SK-N-SH (cell line): Measurements from ENCODE around the gene GUCD1. TPM values are rescaled to one million over a fixed set of nuclear protein-coding genes. Genes with fewer than 3 reads are reported as not detected.

ENCODE experiments used
- CTCF ChIA-PET: fragments of 300-600, 350-600 bp; formaldehyde crosslinking; extraction: SDS; loops from one replicate; lab custom pipeline; 2021; lab: Yijun Ruan, JAX
- POLR2A ChIA-PET: fragments of 350-600 bp; sonication (Branson Sonifier 250); formaldehyde crosslinking; extraction: SDS; loops from one replicate; lab custom pipeline; 2020; ENCODE audit warnings: antibody characterized with exemption, inconsistent platforms; lab: Yijun Ruan, JAX
- DNase-seq: peaks from one replicate; pipeline ENCODE4 v3.0.0; 2012
- H2AFZ ChIP-seq: fragments of 200-600 bp; sonication (generic); 2 replicates; pipeline ENCODE4 v1.8.1; 2016; ENCODE audit warnings: antibody characterized with exemption, mild to moderate bottlenecking, low read depth
- H3F3A ChIP-seq: fragments of 200-600 bp; sonication (generic); replicated peaks from 2 replicates; pipeline ENCODE3; 2016; ENCODE audit warnings: antibody characterized with exemption, mild to moderate bottlenecking; ENCODE audit not compliant: insufficient read depth
- H3K27ac ChIP-seq, 2 experiments: fragments of 200-500 bp in 1 of 2; fragments of 200-600 bp in 1 of 2; sonication (Bioruptor generic) in 1 of 2; sonication (generic), shearing (Covaris generic) in 1 of 2; 2 replicates each; pipeline versions ENCODE4 v1.5.1 to v1.6.1; 2014 to 2016; ENCODE audit warnings: low read depth in 2 of 2, inconsistent platforms in 1 of 2, low read length in 1 of 2, mild to moderate bottlenecking in 1 of 2, mixed read lengths in 1 of 2
- H3K27me3 ChIP-seq: fragments of 200-600 bp; sonication (generic), shearing (Covaris generic); 2 replicates; pipeline ENCODE4 v1.6.1; 2016; ENCODE audit warnings: mixed run types; ENCODE audit not compliant: insufficient read depth
- H3K36me3 ChIP-seq, 2 experiments: fragments of 200-500 bp in 1 of 2; fragments of 200-600 bp in 1 of 2; sonication (Bioruptor generic) in 1 of 2; sonication (generic) in 1 of 2; replicated peaks in 1 of 2; 2 replicates each; pipeline versions ENCODE3 to v1.5.1; 2014 to 2016; ENCODE audit warnings: low read length in 1 of 2, mild to moderate bottlenecking in 1 of 2; ENCODE audit not compliant: insufficient read depth in 2 of 2, control insufficient read depth in 1 of 2
- H3K4me1 ChIP-seq, 2 experiments: fragments of 200-500 bp in 1 of 2; fragments of 200-600 bp in 1 of 2; sonication (Bioruptor generic) in 1 of 2; sonication (generic), shearing (Covaris generic) in 1 of 2; 2 replicates each; pipeline versions ENCODE4 v1.5.1 to v1.6.1; 2014 to 2016; ENCODE audit warnings: low read depth in 1 of 2, low read length in 1 of 2, mixed run types in 1 of 2; ENCODE audit not compliant: insufficient read depth in 2 of 2, control insufficient read depth in 1 of 2
- H3K4me2 ChIP-seq: fragments of 200-600 bp; sonication (generic), shearing (Covaris generic); 2 replicates; pipeline ENCODE4 v1.6.1; 2017; ENCODE audit warnings: mixed run types
- H3K4me3 ChIP-seq, 2 experiments: fragments of 200-500 bp in 1 of 2; fragments of 200-600 bp in 1 of 2; sonication (Bioruptor generic) in 1 of 2; sonication (generic), shearing (Covaris generic) in 1 of 2; 2 replicates each; pipeline versions ENCODE4 v1.5.1 to v1.8.1; 2014 to 2016; ENCODE audit warnings: low read depth in 2 of 2, inconsistent platforms in 1 of 2, low read length in 1 of 2, mild to moderate bottlenecking in 1 of 2, mixed read lengths in 1 of 2, moderate library complexity in 1 of 2
- H3K79me2 ChIP-seq: fragments of 200-600 bp; sonication (generic); 2 replicates; pipeline ENCODE4 v1.8.1; 2017; ENCODE audit warnings: mild to moderate bottlenecking; ENCODE audit not compliant: insufficient read depth
- H3K9ac ChIP-seq: fragments of 200-600 bp; sonication (generic); 2 replicates; pipeline ENCODE4 v1.6.1; 2017; ENCODE audit warnings: mixed run types
- H3K9me2 ChIP-seq: fragments of 200-600 bp; sonication (generic); 2 replicates; pipeline ENCODE4 v1.6.1; 2017; ENCODE audit warnings: mixed run types
- H3K9me3 ChIP-seq: fragments of 200-600 bp; sonication (generic); 2 replicates; pipeline ENCODE4 v1.6.1; 2017; ENCODE audit warnings: mixed run types, mild to moderate bottlenecking, moderate library complexity
- H4K20me1 ChIP-seq: fragments of 200-600 bp; sonication (generic); 2 replicates; pipeline ENCODE4 v1.6.1; 2017; ENCODE audit warnings: mild to moderate bottlenecking, mixed run types; ENCODE audit not compliant: insufficient read depth
- CTCF ChIP-seq: fragments of 200-600 bp; sonication (generic); IDR thresholded peaks from 2 replicates; pipeline ENCODE4 v1.6.1; 2017; ENCODE audit warnings: antibody characterized with exemption, mild to moderate bottlenecking, moderate library complexity
- EP300 ChIP-seq, 2 experiments: IDR thresholded peaks; 2 replicates each; pipeline versions ENCODE4 v1.4.0 to v1.6.1; 2012; ENCODE audit warnings: borderline replicate concordance in 1 of 2, low read depth in 1 of 2, low read length in 1 of 2
- FOSL2 ChIP-seq: IDR thresholded peaks from 2 replicates; pipeline ENCODE4 v1.4.0; 2012; ENCODE audit warnings: low read depth, mild to moderate bottlenecking, moderate library complexity, borderline replicate concordance
- FOXM1 ChIP-seq: IDR thresholded peaks from 2 replicates; pipeline ENCODE4 v1.4.0; 2012; ENCODE audit warnings: low read depth, mild to moderate bottlenecking
- GATA2 ChIP-seq: sonication (generic); formaldehyde crosslinking; IDR thresholded peaks from 2 replicates; pipeline ENCODE4 v1.5.0; 2020; ENCODE audit warnings: mild to moderate bottlenecking, missing genetic modification reagents
- MXI1 ChIP-seq: IDR thresholded peaks from 2 replicates; pipeline ENCODE4 v1.6.1; 2012; ENCODE audit warnings: mild to moderate bottlenecking, low read depth, low read length, improper control_type of control experiment
- NRF1 ChIP-seq: IDR thresholded peaks from 2 replicates; pipeline ENCODE4 v1.6.1; 2012; ENCODE audit warnings: low read depth, mild to moderate bottlenecking, low read length
- REST ChIP-seq: IDR thresholded peaks from 2 replicates; pipeline ENCODE4 v1.6.1; 2012; ENCODE audit warnings: mild to moderate bottlenecking, low read depth, low read length, moderate library complexity
- RFX5 ChIP-seq: IDR thresholded peaks from 2 replicates; pipeline ENCODE4 v1.6.1; 2012; ENCODE audit warnings: mild to moderate bottlenecking, improper control_type of control experiment, low read length
- SMC3 ChIP-seq: IDR thresholded peaks from 2 replicates; pipeline ENCODE4 v1.6.1; 2012; ENCODE audit warnings: low read depth, low read length, improper control_type of control experiment
- TEAD4 ChIP-seq: IDR thresholded peaks from 2 replicates; pipeline ENCODE4 v1.4.0; 2012; ENCODE audit warnings: mild to moderate bottlenecking, borderline replicate concordance; ENCODE audit not compliant: insufficient read depth
- USF2 ChIP-seq: fragments of 150-350 bp; IDR thresholded peaks from 2 replicates; pipeline ENCODE4 v1.6.1; 2017; ENCODE audit warnings: antibody characterized with exemption, low read length, low read depth, borderline replicate concordance
- YY1 ChIP-seq: IDR thresholded peaks from 2 replicates; pipeline ENCODE4 v1.4.0; 2012; ENCODE audit warnings: low read depth, mild to moderate bottlenecking
- WGBS: methylation state at CpG from one replicate; pipeline ENCODE4 v1.1.6; 2017; ENCODE audit warnings: low lambda C conversion rate; 5-methylcytosine and 5-hydroxymethylcytosine counted together
- polyA plus RNA-seq, 3 experiments: library from polyadenylated mRNA; depleted of rRNA; stranded (reverse); fragments of >200 nt; gene quantifications; 2 replicates each; pipeline ENCODE4 v1.2.3, GENCODE V29; 2012
- TF ChIP-seq, protein P1 (sequence below): IDR thresholded peaks from 2 replicates; pipeline ENCODE4 v1.4.0; 2012; ENCODE audit warnings: low read depth, borderline replicate concordance
- TF ChIP-seq, protein P2 (sequence below): IDR thresholded peaks from 2 replicates; pipeline ENCODE4 v1.4.0; 2012; ENCODE audit warnings: low read depth, borderline replicate concordance

Gene GUCD1
- polyA plus RNA-seq, 1 of the 3 experiments (the other 2 are of a cell fraction), result 71.0 TPM

- TF ChIP-seq CTCF (no peak), GATA2 (CRISPR knock-in tag) (no peak), SMC3 (no peak)
Observed at GRCh38 chr22:24536089-24536488, 18.8 kb downstream of the GUCD1 start (continued).

DNA sequence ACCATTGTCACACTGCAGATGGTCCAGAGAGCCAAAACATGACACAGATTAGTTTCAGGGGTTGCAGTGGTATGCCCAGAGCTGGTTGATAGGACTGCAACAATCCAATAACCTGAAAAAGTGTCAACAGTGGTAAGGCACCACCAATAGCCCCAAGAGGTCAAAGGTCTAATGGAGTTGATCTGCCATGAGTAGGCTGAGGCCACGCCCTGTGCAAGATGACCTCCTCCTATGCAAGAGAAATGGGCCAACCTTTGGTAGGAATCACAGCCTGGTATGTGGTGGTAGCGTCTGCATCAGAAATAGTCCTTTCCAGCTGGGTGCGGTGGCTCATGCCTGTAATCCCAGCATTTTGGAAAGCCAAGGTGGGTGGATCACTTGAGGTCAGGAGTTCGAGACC, 19.6 kb downstream of the GUCD1 start:
- POLR2A ChIA-PET, result no interaction called here
- H3K4me3 ChIP-seq, result no peak overlapping the region
- no peaks in the 10 kb centered on the region for H4K20me1 ChIP-seq
- TF ChIP-seq FOSL2, result no peak
- no peak for TF ChIP-seq SMC3
- TF ChIP-seq YY1, result no peak
- TF ChIP-seq FOXM1, result no peak
- TF ChIP-seq TEAD4, result no peak
- no peak for TF ChIP-seq RFX5
- no peak for TF ChIP-seq REST
- TF ChIP-seq, protein P1, sequence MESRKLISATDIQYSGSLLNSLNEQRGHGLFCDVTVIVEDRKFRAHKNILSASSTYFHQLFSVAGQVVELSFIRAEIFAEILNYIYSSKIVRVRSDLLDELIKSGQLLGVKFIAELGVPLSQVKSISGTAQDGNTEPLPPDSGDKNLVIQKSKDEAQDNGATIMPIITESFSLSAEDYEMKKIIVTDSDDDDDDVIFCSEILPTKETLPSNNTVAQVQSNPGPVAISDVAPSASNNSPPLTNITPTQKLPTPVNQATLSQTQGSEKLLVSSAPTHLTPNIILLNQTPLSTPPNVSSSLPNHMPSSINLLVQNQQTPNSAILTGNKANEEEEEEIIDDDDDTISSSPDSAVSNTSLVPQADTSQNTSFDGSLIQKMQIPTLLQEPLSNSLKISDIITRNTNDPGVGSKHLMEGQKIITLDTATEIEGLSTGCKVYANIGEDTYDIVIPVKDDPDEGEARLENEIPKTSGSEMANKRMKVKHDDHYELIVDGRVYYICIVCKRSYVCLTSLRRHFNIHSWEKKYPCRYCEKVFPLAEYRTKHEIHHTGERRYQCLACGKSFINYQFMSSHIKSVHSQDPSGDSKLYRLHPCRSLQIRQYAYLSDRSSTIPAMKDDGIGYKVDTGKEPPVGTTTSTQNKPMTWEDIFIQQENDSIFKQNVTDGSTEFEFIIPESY, result no peak
- TF ChIP-seq USF2, result no peak
- no peak for TF ChIP-seq NRF1
- TF ChIP-seq MXI1, result no peak
- TF ChIP-seq CTCF, result no peak
- no peak for TF ChIP-seq EP300 (IDR thresholded peaks at IDR 0.05; ENCODE audit: borderline replicate concordance in 1 of 2, low read depth in 1 of 2, low read length in 1 of 2)
- TF ChIP-seq, protein P2, sequence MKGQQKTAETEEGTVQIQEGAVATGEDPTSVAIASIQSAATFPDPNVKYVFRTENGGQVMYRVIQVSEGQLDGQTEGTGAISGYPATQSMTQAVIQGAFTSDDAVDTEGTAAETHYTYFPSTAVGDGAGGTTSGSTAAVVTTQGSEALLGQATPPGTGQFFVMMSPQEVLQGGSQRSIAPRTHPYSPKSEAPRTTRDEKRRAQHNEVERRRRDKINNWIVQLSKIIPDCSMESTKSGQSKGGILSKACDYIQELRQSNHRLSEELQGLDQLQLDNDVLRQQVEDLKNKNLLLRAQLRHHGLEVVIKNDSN, result no peak
- TF ChIP-seq, all 33 proteins: peak for 0
- Histone ChIP-seq H3K9me2 (no peaks in the 10 kb centered on the region), H2AFZ (no peak overlapping the region), H3K27ac (no peak overlapping the region), H3K36me3 (peaks cover under 1 to 4% of the 10 kb centered on the region in 2 experiments), H3K79me2 (no peaks in the 10 kb centered on the region), H3K27me3 (no peaks in the 10 kb centered on the region), H3K9ac (no peak overlapping the region), H3K4me2 (no peak overlapping the region), H3K4me1 (no peaks in the 10 kb centered on the region), H3K9me3 (no peaks in the 10 kb centered on the region), H3F3A (no peaks in the 10 kb centered on the region)
- no peak for DNase-seq
- CTCF ChIA-PET, result no interaction called here
- 96% methylated on average over 4 of the region's 4 CpGs for WGBS
